HEK293T (cell line): ENCODE data around the gene SMNDC1.

Source experiments
- BHLHE40 ChIP-seq: fragments of 450-650 bp; IDR thresholded peaks from 2 replicates; pipeline ENCODE4 v1.6.1; 2016; ENCODE audit warnings: mild to moderate bottlenecking, moderate library complexity, borderline replicate concordance
- ELF4 ChIP-seq: fragments of 450-650 bp; IDR thresholded peaks from 2 replicates; pipeline ENCODE4 v1.6.1; 2017; ENCODE audit warnings: antibody characterized with exemption
- FOXA1 ChIP-seq: fragments of 450-650 bp; IDR thresholded peaks from 2 replicates; pipeline ENCODE4 v1.6.1; 2016; ENCODE audit warnings: mild to moderate bottlenecking
- FOXK2 ChIP-seq: fragments of 450-650 bp; IDR thresholded peaks from 2 replicates; pipeline ENCODE4 v1.6.1; 2016; ENCODE audit warnings: mild to moderate bottlenecking
- FOXM1 ChIP-seq: fragments of 450-650 bp; IDR thresholded peaks from 2 replicates; pipeline ENCODE4 v1.6.1; 2017; ENCODE audit warnings: mild to moderate bottlenecking, borderline replicate concordance
- HDGF ChIP-seq: fragments of 450-650 bp; IDR thresholded peaks from 2 replicates; pipeline ENCODE4 v1.6.1; 2017; ENCODE audit warnings: antibody characterized with exemption, borderline replicate concordance
- LEF1 ChIP-seq: fragments of 450-650 bp; IDR thresholded peaks from 2 replicates; pipeline ENCODE4 v1.6.1; 2017; ENCODE audit warnings: mild to moderate bottlenecking, borderline replicate concordance
- NFRKB ChIP-seq: fragments of 450-650 bp; IDR thresholded peaks from 2 replicates; pipeline ENCODE4 v1.6.1; 2016; ENCODE audit warnings: mild to moderate bottlenecking, moderate library complexity
- SP1 ChIP-seq: fragments of 450-650 bp; IDR thresholded peaks from 2 replicates; pipeline ENCODE4 v1.6.1; 2017
- SUZ12 ChIP-seq: fragments of 450-650 bp; IDR thresholded peaks from 2 replicates; pipeline ENCODE4 v1.6.1; 2016; ENCODE audit warnings: mild to moderate bottlenecking
- ZNF384 ChIP-seq: fragments of 450-650 bp; IDR thresholded peaks from 2 replicates; pipeline ENCODE4 v1.6.1; 2016

GRCh38 chr10:110304780-110305421 lies at the start of gene SMNDC1:
- no peak for TF ChIP-seq FOXM1
- TF ChIP-seq SP1 = peak; percentile 73; the same call in 1 of the 2 replicates
- no peak for TF ChIP-seq BHLHE40
- no peak for TF ChIP-seq ELF4
- TF ChIP-seq LEF1 = no peak
- no peak for TF ChIP-seq SUZ12
- no peak for TF ChIP-seq HDGF
- no peak for TF ChIP-seq FOXA1
- no peak for TF ChIP-seq ZNF384
- no peak for TF ChIP-seq NFRKB
- TF ChIP-seq FOXK2 = no peak
